Measurements from ENCODE around the gene ZBTB45.
"Not testable (repeated sequence)": the region's sequence is repeated elsewhere in the genome, so short reads cannot be mapped to it uniquely, and the experiment has no call there.

ZBTB45 gene

GRCh38 chr19:58511353-58512208 lies 8.0 kb downstream of the ZBTB45 start, which contains the start of gene SLC27A5:
TSS of gene SLC27A5 (minus strand) at chr19:58511992. CDS start at chr19:58511955, 37 bp downstream.
- Histone ChIP-seq H3K36me3 (ENCODE audit: control insufficient read depth, insufficient read depth, low read length) (peaks cover 5% of the 10 kb centered on the region), H3K4me1 (ENCODE audit: control insufficient read depth, insufficient read depth, low read length) (peaks cover 6% of the 10 kb centered on the region), H3K9ac (ENCODE audit: low read depth, low read length) (no peak within 1 kb of the TSS), H3K9me3 (ENCODE audit: control insufficient read depth, insufficient read depth, low read length) (no peaks in the 10 kb centered on the region), H3K4me3 (ENCODE audit: low read depth, low read length) (no peak within 1 kb of the TSS), H3K27me3 (ENCODE audit: control insufficient read depth, insufficient read depth, low read length) (no peaks in the 10 kb centered on the region)

GRCh38 chr19:58510084-58510862 lies 9.3 kb downstream of the ZBTB45 start:
- no peaks in the 10 kb centered on the region for H3K9me3 ChIP-seq (ENCODE audit: control insufficient read depth, insufficient read depth, low read length)
- H3K36me3 ChIP-seq (ENCODE audit: control insufficient read depth, insufficient read depth, low read length) = no peaks in the 10 kb centered on the region
- H3K4me3 ChIP-seq (ENCODE audit: low read depth, low read length) = no peak overlapping the region
- H3K9ac ChIP-seq (ENCODE audit: low read depth, low read length) = no peak overlapping the region
- H3K27me3 ChIP-seq (ENCODE audit: control insufficient read depth, insufficient read depth, low read length) = no peaks in the 10 kb centered on the region
- H3K4me1 ChIP-seq (ENCODE audit: control insufficient read depth, insufficient read depth, low read length) = peaks cover 3% of the 10 kb centered on the region

- no peaks in the 10 kb centered on the region for H3K9me3 ChIP-seq (ENCODE audit: control insufficient read depth, insufficient read depth, low read length)
- peaks cover 3% of the 10 kb centered on the region for H3K4me1 ChIP-seq (ENCODE audit: control insufficient read depth, insufficient read depth, low read length)
- H3K4me3 ChIP-seq (ENCODE audit: low read depth, low read length) = no peak overlapping the region
- no peaks in the 10 kb centered on the region for H3K27me3 ChIP-seq (ENCODE audit: control insufficient read depth, insufficient read depth, low read length)
- H3K9ac ChIP-seq (ENCODE audit: low read depth, low read length) = no peak overlapping the region
- no peaks in the 10 kb centered on the region for H3K36me3 ChIP-seq (ENCODE audit: control insufficient read depth, insufficient read depth, low read length)
Observed at GRCh38 chr19:58509731-58510083, 9.9 kb downstream of the ZBTB45 start.

GRCh38 chr19:58507602-58508223 lies 11.9 kb downstream of the ZBTB45 start:
- not testable (repeated sequence) for H3K27me3 ChIP-seq (ENCODE audit: control insufficient read depth, insufficient read depth, low read length); H3K9ac ChIP-seq (ENCODE audit: low read depth, low read length); H3K36me3 ChIP-seq (ENCODE audit: control insufficient read depth, insufficient read depth, low read length); H3K9me3 ChIP-seq (ENCODE audit: control insufficient read depth, insufficient read depth, low read length); H3K4me3 ChIP-seq (ENCODE audit: low read depth, low read length); H3K4me1 ChIP-seq (ENCODE audit: control insufficient read depth, insufficient read depth, low read length)

GRCh38 chr19:58500242-58500641 lies 19.4 kb downstream of the ZBTB45 start:
- H3K4me3 ChIP-seq (ENCODE audit: low read depth, low read length) = peak overlapping the region; percentile 63
- H3K27me3 ChIP-seq (ENCODE audit: control insufficient read depth, insufficient read depth, low read length) = no peaks in the 10 kb centered on the region
- peak overlapping the region; percentile 91 for H3K9ac ChIP-seq (ENCODE audit: low read depth, low read length)
- no peaks in the 10 kb centered on the region for H3K9me3 ChIP-seq (ENCODE audit: control insufficient read depth, insufficient read depth, low read length)
- H3K36me3 ChIP-seq (ENCODE audit: control insufficient read depth, insufficient read depth, low read length) = no peaks in the 10 kb centered on the region
- no peaks in the 10 kb centered on the region for H3K4me1 ChIP-seq (ENCODE audit: control insufficient read depth, insufficient read depth, low read length)

GRCh38 chr19:58499021-58499927 lies 20.3 kb downstream of the ZBTB45 start:
- H3K9ac ChIP-seq (ENCODE audit: low read depth, low read length) = peak overlapping the region; percentile 91
- H3K4me3 ChIP-seq (ENCODE audit: low read depth, low read length) = peak overlapping the region; percentile 85
- H3K27me3 ChIP-seq (ENCODE audit: control insufficient read depth, insufficient read depth, low read length) = no peaks in the 10 kb centered on the region
- H3K36me3 ChIP-seq (ENCODE audit: control insufficient read depth, insufficient read depth, low read length) = no peaks in the 10 kb centered on the region
- H3K9me3 ChIP-seq (ENCODE audit: control insufficient read depth, insufficient read depth, low read length) = no peaks in the 10 kb centered on the region
- no peaks in the 10 kb centered on the region for H3K4me1 ChIP-seq (ENCODE audit: control insufficient read depth, insufficient read depth, low read length)

GRCh38 chr19:58498316-58499020 lies 21.1 kb downstream of the ZBTB45 start:
- peak overlapping the region; percentile 85 for H3K4me3 ChIP-seq (ENCODE audit: low read depth, low read length)
- H3K9ac ChIP-seq (ENCODE audit: low read depth, low read length) = peak overlapping the region; percentile 56
- H3K36me3 ChIP-seq (ENCODE audit: control insufficient read depth, insufficient read depth, low read length) = no peaks in the 10 kb centered on the region
- H3K27me3 ChIP-seq (ENCODE audit: control insufficient read depth, insufficient read depth, low read length) = no peaks in the 10 kb centered on the region
- H3K9me3 ChIP-seq (ENCODE audit: control insufficient read depth, insufficient read depth, low read length) = no peaks in the 10 kb centered on the region
- H3K4me1 ChIP-seq (ENCODE audit: control insufficient read depth, insufficient read depth, low read length) = no peaks in the 10 kb centered on the region

- Histone ChIP-seq H3K9ac (ENCODE audit: low read depth, low read length) (no peak overlapping the region), H3K36me3 (ENCODE audit: control insufficient read depth, insufficient read depth, low read length) (no peaks in the 10 kb centered on the region), H3K9me3 (ENCODE audit: control insufficient read depth, insufficient read depth, low read length) (no peaks in the 10 kb centered on the region), H3K4me3 (ENCODE audit: low read depth, low read length) (peak overlapping the region; percentile 85), H3K4me1 (ENCODE audit: control insufficient read depth, insufficient read depth, low read length) (no peaks in the 10 kb centered on the region), H3K27me3 (ENCODE audit: control insufficient read depth, insufficient read depth, low read length) (no peaks in the 10 kb centered on the region)
Observed at GRCh38 chr19:58497634-58498170, 21.9 kb downstream of the ZBTB45 start.

GRCh38 chr19:58492265-58492664 lies 27.3 kb downstream of the ZBTB45 start:
- Histone ChIP-seq H3K4me3 (ENCODE audit: low read depth, low read length) (no peak overlapping the region), H3K9ac (ENCODE audit: low read depth, low read length) (no peak overlapping the region), H3K9me3 (ENCODE audit: control insufficient read depth, insufficient read depth, low read length) (no peaks in the 10 kb centered on the region), H3K4me1 (ENCODE audit: control insufficient read depth, insufficient read depth, low read length) (no peaks in the 10 kb centered on the region), H3K36me3 (ENCODE audit: control insufficient read depth, insufficient read depth, low read length) (no peaks in the 10 kb centered on the region), H3K27me3 (ENCODE audit: control insufficient read depth, insufficient read depth, low read length) (no peaks in the 10 kb centered on the region)

- Histone ChIP-seq H3K27me3 (ENCODE audit: control insufficient read depth, insufficient read depth, low read length) (no peaks in the 10 kb centered on the region), H3K4me1 (ENCODE audit: control insufficient read depth, insufficient read depth, low read length) (no peaks in the 10 kb centered on the region), H3K36me3 (ENCODE audit: control insufficient read depth, insufficient read depth, low read length) (no peaks in the 10 kb centered on the region), H3K4me3 (ENCODE audit: low read depth, low read length) (no peak overlapping the region), H3K9me3 (ENCODE audit: control insufficient read depth, insufficient read depth, low read length) (no peaks in the 10 kb centered on the region), H3K9ac (ENCODE audit: low read depth, low read length) (no peak overlapping the region)
Observed at GRCh38 chr19:58491393-58491792, 28.2 kb downstream of the ZBTB45 start.
